ENCODE measurements around the gene NFASC. TPM values are rescaled to one million over a fixed set of nuclear protein-coding genes. Genes with fewer than 3 reads are reported as not detected.

NFASC gene
- total RNA-seq, 2 experiments from 2014 or later, result 0.10 to 0.20 TPM

DNA sequence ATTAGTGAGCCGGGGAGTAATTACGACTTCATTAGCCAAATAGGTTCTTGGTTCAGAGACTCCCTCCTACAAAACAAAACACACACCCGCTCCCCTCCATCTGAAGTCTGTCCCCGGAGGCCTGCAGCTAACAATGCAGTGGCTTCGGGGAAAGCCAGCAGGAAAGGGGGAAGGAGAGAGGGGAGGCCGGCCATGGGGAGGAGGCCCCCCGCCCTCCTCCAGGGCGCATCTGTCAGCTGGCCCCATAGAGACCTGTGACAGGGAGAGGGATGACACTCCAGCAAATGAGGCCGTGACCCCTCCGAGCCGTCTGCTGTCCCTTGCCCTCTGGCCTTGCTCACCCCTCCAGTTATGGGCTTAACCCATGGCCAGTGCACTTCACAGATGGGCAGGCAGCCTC is 160.2 kb downstream of the NFASC start:
- Mint-ChIP-seq H3K27me3 (ENCODE audit: low read depth) (no peaks in the 10 kb centered on the region), H3K4me3 (no peak overlapping the region), H3K9me3 (no peaks in the 10 kb centered on the region), H3K27ac (no peak overlapping the region), H3K36me3 (ENCODE audit: low read depth) (no peaks in the 10 kb centered on the region), H3K4me1 (ENCODE audit: low read depth) (no peaks in the 10 kb centered on the region)
- DNase-seq, result no peak
- CTCF ChIA-PET, result interaction anchor here (0.8 kb wide), 1 partner anchor 30 kb away, joined by 3 read pairs; no protein-coding TSS in a partner anchor
- intact Hi-C loops (cut with micrococcal nuclease), result no loop called here

DNA sequence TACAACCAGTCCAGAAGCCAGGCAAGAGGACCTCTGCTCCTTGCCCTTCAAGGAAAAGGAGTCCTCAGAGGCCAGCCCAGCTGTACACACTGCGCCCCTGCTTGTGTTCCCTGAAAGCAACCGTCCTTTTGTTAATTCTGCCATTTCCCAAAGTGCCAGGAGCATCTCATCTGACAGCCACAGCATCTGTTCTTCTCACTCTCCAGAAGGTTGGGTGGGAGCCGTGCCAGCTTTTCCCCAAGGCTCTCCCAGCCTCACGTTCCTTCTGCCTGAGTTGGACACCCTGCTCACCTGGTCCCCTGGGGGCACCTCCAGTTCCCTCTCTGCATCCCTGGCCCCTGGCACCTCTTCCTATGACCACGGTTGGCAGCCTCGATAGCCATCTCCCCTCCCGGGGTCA is 161.8 kb downstream of the NFASC start:
- peaks cover 2% of the 10 kb centered on the region for H3K9me3 Mint-ChIP-seq
- no peaks in the 10 kb centered on the region for H3K36me3 Mint-ChIP-seq (ENCODE audit: low read depth)
- H3K4me3 Mint-ChIP-seq, result no peak overlapping the region
- CTCF ChIA-PET, result interaction anchor here (0.8 kb wide), 1 partner anchor 57 kb away, joined by 3 read pairs; no protein-coding TSS in a partner anchor
- intact Hi-C loops (cut with micrococcal nuclease), result no loop called here
- no peak for DNase-seq
- H3K27ac Mint-ChIP-seq, result no peak overlapping the region
- H3K27me3 Mint-ChIP-seq (ENCODE audit: low read depth), result no peaks in the 10 kb centered on the region
- H3K4me1 Mint-ChIP-seq (ENCODE audit: low read depth), result no peaks in the 10 kb centered on the region

DNA sequence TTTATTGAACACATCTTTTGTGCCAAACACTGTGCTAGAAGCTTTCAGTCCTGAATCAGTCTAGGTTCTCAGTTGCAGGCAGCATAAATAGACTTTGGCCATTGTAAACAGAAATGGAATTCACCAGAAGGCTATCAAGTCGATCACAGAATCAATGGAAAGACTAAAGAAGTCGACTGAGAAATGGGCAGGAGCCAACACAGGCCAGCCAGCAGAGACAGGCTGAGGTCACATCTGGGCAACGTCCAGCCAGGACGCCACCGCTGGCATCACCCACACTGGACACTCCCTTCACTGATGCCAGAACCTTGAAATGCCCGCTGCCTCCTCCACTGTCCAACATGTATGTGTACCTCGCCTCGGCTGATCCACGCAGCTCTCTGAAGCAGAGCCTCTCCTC is 166.9 kb downstream of the NFASC start:
- Mint-ChIP-seq H3K36me3 (ENCODE audit: low read depth) (no peaks in the 10 kb centered on the region), H3K4me1 (ENCODE audit: low read depth) (no peaks in the 10 kb centered on the region), H3K27ac (no peak overlapping the region), H3K27me3 (ENCODE audit: low read depth) (peaks cover 28% of the 10 kb centered on the region), H3K4me3 (no peak overlapping the region), H3K9me3 (peaks cover 2% of the 10 kb centered on the region)
- intact Hi-C loops (cut with micrococcal nuclease), result no loop called here
- CTCF ChIA-PET, result no interaction called here
- DNase-seq, result no peak

DNA sequence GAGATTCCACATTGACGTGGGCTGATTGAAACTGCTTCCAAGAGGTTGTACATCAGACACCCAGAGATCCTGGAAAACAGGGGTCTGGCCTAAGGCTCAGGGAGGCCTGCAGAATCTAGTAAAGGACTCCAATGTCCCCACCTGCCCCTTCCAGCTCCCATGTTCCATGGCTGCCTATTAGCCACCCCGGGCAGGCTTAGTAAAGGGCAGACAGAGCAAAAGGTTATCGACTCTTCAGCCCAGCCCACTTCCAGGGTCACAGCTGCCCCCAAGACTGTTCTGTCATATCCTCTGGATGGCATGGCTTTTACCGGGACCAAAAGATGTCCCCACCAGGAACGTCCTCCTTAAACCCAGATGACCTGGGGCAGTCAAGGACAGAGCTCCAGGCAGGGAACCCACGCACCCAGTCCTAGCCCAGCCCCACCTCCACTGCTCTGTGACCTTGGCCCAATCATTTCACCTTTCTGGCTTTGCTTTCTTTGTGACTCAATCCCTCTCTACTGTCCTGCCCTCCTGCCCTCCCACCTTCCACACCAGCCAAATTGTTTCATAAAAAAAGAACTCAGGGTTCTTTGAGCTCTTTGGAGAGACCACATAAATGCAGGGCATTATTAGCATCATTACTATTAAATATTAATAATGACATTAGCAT is 167.6 kb downstream of the NFASC start:
- Mint-ChIP-seq H3K4me1 (ENCODE audit: low read depth) (no peaks in the 10 kb centered on the region), H3K9me3 (peaks cover 2% of the 10 kb centered on the region), H3K27ac (no peak overlapping the region), H3K36me3 (ENCODE audit: low read depth) (no peaks in the 10 kb centered on the region), H3K4me3 (no peak overlapping the region), H3K27me3 (ENCODE audit: low read depth) (peaks cover 31% of the 10 kb centered on the region)
- CTCF ChIA-PET, result interaction anchor here (2.1 kb wide), 1 partner anchor 24 kb away, joined by 9 read pairs; no protein-coding TSS in a partner anchor
- no peak for DNase-seq
- intact Hi-C loops (cut with micrococcal nuclease), result no loop called here

DNA sequence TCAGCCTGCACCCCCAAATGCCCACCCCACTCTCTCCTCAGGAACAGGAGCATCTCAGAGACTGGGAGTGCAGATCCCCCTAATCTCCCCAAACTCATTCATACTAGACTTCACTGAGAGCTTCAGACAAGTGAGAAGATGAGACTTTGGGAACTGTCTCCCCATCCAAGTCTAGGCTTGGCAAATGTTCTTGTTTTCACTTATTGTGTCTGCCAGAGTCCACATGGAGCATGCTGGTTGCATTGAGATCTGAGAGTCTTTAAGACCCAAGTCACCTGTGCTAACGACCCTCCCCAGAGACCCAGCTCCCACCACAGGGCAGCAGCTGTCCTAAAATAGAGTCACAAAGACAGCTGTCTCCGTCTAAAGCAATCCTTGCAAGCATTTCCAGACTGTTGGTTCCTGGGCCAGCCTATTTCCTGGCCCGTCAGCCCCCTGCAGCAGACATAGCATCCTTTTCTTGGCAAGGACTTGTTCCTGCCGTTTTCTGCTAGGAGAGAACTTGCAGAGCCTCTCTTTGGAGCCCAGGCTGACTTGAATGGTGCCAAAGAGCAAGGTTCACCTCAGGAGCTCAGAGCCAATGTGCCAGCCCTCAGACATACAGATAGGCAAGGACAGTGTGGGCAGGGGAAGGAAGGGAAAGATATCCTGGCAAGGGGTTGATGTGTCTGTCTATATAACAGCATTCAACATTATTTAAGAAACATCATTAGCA is 170.5 kb downstream of the NFASC start:
- H3K27ac Mint-ChIP-seq, result no peak overlapping the region
- CTCF ChIA-PET, result interaction anchor here (0.8 to 1.4 kb wide), 3 partner anchors 20 to 234 kb away, joined by 3 to 5 read pairs (median 4); no protein-coding TSS in a partner anchor
- peaks cover 51% of the 10 kb centered on the region for H3K27me3 Mint-ChIP-seq (ENCODE audit: low read depth)

DNA sequence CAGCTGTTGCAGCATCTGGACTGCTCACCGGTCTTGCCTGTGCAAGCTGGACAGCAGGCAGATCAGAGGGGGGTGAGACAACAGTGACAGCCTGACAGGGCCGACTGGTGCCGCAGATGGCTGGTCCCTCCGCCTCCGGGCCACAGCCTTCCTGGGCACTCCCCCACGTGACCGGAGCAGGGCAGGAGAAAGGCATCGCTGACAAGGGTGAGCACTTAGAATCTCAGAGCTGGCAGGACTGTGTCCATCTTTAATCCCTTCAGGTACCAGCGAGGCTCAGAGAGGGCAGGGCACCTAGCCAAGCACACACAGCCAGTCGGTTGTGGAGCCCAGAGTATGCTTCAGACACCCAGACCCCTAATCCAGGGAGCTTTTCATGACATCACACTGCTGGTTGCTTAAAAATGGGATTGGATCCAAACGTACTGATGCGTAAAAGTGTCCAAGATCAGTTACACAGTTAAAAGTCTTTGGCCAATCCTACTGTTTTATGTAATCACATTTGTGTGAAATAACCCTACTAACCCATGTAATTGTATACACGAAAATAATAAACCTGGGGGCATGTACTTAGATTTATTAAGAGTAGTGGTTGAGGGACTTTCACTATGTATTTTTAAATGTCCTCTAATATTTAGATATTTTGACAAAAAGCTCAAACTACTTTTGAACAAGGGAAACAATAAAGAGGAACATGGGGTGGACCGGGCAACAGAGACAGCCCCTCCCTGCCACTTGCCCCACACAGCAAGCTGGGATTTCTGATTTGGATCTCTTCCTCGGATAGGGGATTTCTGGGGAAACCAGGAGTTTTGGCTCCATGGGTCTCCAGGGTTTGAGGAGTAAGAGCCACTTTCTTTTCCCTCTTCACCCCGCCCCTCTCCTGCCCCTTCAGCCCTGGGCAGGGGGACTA is 171.6 kb downstream of the NFASC start:
- Mint-ChIP-seq H3K9me3 (no peaks in the 10 kb centered on the region), H3K4me3 (no peak overlapping the region), H3K4me1 (ENCODE audit: low read depth) (no peaks in the 10 kb centered on the region), H3K27ac (no peak overlapping the region), H3K27me3 (ENCODE audit: low read depth) (peaks cover 58% of the 10 kb centered on the region), H3K36me3 (ENCODE audit: low read depth) (no peaks in the 10 kb centered on the region)
- CTCF ChIA-PET, result interaction anchor here (0.5 kb wide), 1 partner anchor 1910 kb away, joined by 5 read pairs; no protein-coding TSS in a partner anchor
- no peak for DNase-seq
- intact Hi-C loops (cut with micrococcal nuclease), result no loop called here

More for the DNA sequence above, 170.5 kb downstream of the NFASC start:
- intact Hi-C loops (cut with micrococcal nuclease), result no loop called here
- Mint-ChIP-seq H3K9me3 (no peaks in the 10 kb centered on the region), H3K36me3 (ENCODE audit: low read depth) (no peaks in the 10 kb centered on the region), H3K4me3 (no peak overlapping the region), H3K4me1 (ENCODE audit: low read depth) (no peaks in the 10 kb centered on the region)
- no peak for DNase-seq

DNA sequence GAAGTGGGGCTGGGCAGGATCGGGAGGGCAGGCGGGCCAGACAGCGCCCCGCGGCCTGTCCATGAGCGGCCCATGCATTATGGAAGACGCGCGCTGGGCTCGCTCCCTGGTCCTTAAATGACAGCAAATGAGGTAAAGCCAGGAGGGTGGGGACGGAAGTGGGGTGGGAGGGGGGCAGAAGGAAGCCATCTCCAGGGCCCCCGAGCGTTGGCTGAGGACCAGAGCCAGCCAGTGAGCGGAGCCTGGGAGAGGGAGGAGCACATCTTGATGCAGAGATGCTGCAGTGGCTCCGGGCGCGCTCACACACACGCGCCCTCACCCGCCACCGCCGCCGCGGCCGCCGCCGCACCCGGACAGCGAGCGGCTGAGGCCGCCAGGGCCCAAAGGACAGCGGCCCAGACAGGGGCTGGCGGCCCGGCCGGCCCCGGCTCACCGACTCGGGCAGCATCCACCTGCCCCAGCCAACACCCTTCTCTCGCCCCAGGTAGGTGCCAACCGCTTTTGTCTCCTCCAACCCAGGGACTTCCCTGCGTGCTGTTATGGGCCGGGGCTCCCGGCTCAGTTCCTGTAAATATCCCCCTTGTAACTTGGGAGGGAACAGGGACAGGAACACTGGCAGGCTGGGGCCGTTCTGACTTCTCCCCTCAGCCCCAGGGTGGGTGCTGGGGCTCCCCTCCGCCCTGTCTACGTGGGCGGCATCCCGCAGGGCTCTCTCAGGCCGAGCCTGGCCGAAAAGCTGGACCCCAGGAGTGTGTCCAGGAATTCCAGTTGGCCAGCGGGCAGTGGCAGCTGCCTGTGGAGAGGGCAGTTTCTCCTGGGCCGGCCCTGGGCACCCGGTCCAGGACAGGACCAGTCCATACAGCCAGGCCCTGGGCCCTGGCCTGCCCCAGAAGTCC is 172.5 kb downstream of the NFASC start, which contains the start of gene CNTN2:
Gene CNTN2 (plus strand): TSS at position 302 of the 896 bp plus-strand sequence. CDS start 9,974 bp downstream, outside the sequence.
- no peak within 1 kb of the TSS for H3K27ac Mint-ChIP-seq
- H3K4me3 Mint-ChIP-seq, result no peak within 1 kb of the TSS
- CTCF ChIA-PET, result no interaction called here
- no peaks in the 10 kb centered on the region for H3K36me3 Mint-ChIP-seq (ENCODE audit: low read depth)
- DNase-seq, result no peak
- H3K4me1 Mint-ChIP-seq (ENCODE audit: low read depth), result no peaks in the 10 kb centered on the region
- peaks cover 58% of the 10 kb centered on the region for H3K27me3 Mint-ChIP-seq (ENCODE audit: low read depth)
- no peaks in the 10 kb centered on the region for H3K9me3 Mint-ChIP-seq
- intact Hi-C loops (cut with micrococcal nuclease), result no loop called here

DNA sequence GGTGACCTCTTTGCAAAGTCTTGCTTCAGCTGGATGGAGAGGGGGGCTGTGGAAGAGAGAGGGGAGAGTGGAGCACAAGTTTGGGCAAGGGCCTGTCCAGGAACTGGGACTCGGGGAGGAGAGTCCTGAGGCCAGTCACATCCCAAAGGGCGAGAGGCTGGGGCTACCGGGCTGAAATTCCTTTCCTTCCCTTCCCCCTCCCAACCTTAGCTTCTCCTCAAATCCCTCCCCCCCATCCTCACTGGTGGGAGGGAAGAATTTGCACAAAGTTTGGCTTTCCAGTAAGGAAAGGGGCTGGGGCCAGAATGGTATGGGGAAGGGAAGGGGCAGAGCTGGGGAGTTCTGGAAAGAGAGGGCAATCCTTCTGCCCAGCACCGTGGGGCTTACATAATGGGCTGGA is 173.2 kb downstream of the NFASC start:
- DNase-seq, result no peak
- Mint-ChIP-seq H3K27me3 (ENCODE audit: low read depth) (peaks cover 58% of the 10 kb centered on the region), H3K4me1 (ENCODE audit: low read depth) (no peaks in the 10 kb centered on the region), H3K36me3 (ENCODE audit: low read depth) (no peaks in the 10 kb centered on the region), H3K27ac (no peak overlapping the region), H3K9me3 (no peaks in the 10 kb centered on the region), H3K4me3 (no peak overlapping the region)
- intact Hi-C loops (cut with micrococcal nuclease), result no loop called here
- CTCF ChIA-PET, result no interaction called here

DNA sequence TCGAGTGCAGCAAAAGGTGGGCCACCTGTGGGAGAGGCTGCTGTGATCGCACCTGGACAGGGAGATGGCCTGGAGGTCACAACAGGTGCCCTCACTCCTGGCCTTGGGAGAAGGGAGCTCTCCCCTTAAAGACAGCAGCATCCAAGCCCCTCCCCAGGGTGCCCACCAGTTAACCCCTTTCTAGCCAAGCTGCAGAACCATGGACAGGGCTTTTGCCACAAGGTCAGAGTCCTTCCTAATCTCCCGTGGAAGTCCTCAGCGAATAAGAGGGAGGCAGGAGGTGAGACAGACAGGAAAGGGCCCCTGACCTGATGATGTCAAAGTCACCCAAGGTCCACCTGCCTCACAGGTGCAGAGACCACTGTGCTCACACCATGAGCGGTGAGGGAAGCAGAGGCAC is 174.1 kb downstream of the NFASC start:
- H3K9me3 Mint-ChIP-seq, result no peaks in the 10 kb centered on the region
- no peak overlapping the region for H3K4me3 Mint-ChIP-seq
- no peak for DNase-seq
- peaks cover 58% of the 10 kb centered on the region for H3K27me3 Mint-ChIP-seq (ENCODE audit: low read depth)
- no peaks in the 10 kb centered on the region for H3K36me3 Mint-ChIP-seq (ENCODE audit: low read depth)
- no peak overlapping the region for H3K27ac Mint-ChIP-seq
- intact Hi-C loops (cut with micrococcal nuclease), result no loop called here
- CTCF ChIA-PET, result no interaction called here
- no peaks in the 10 kb centered on the region for H3K4me1 Mint-ChIP-seq (ENCODE audit: low read depth)

DNA sequence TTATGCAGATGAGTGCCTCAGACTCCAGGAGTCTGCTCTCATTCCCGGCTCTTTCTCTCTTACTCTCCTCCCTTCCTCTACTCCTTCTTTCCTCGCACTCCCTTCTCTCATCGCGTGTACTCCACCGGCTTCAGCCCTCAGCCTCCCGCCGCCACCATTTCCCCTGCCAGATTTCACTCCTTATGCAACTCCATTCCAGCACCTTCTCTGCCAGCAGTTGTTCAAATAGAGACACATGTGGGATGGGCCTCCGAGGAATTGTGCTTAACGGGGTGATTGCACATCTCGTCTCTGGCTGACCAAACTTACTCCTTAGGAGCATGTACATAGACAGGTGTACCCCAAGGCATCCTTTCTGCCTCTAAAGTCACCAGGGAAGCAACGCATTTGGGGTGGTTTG is 174.5 kb downstream of the NFASC start:
- Mint-ChIP-seq H3K36me3 (ENCODE audit: low read depth) (no peaks in the 10 kb centered on the region), H3K4me3 (no peak overlapping the region), H3K4me1 (ENCODE audit: low read depth) (no peaks in the 10 kb centered on the region), H3K9me3 (no peaks in the 10 kb centered on the region), H3K27me3 (ENCODE audit: low read depth) (peaks cover 54% of the 10 kb centered on the region), H3K27ac (no peak overlapping the region)
- intact Hi-C loops (cut with micrococcal nuclease), result no loop called here
- no peak for DNase-seq
- CTCF ChIA-PET, result no interaction called here

DNA sequence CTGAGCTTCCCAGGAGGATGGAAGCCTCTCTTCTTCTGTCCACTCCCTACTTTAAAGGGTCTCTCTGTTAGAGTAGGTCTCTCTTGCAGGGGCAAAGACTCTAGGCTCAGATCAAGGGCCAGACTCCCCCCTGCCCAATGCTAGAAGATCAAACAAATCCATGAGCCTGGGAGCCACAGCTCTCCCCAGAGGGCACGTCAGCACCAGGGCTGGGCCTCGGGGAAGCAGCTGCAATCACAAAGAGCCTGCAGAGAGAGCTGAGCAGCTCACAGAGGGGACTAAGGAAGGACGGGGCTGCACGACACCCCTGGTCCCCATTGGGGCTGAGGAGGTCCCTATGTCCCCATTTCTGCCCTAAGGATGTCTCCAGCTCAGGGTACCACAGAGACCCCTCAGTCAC is 176.2 kb downstream of the NFASC start:
- intact Hi-C loops (cut with micrococcal nuclease), result no loop called here
- Mint-ChIP-seq H3K4me3 (no peak overlapping the region), H3K27me3 (ENCODE audit: low read depth) (peaks cover 37% of the 10 kb centered on the region), H3K4me1 (ENCODE audit: low read depth) (no peaks in the 10 kb centered on the region), H3K9me3 (no peaks in the 10 kb centered on the region), H3K27ac (no peak overlapping the region), H3K36me3 (ENCODE audit: low read depth) (no peaks in the 10 kb centered on the region)
- no peak for DNase-seq
- CTCF ChIA-PET, result interaction anchor here (0.8 kb wide), 1 partner anchor 76 kb away, joined by 3 read pairs; no protein-coding TSS in a partner anchor

Data from activated naive CD4-positive, alpha-beta T cell treated with anti-CD3 and anti-CD28 coated beads for 36 hours (primary cell).